GM21825 (cell line): ENCODE results near the gene RTN4RL1.

Experiments
- ATAC-seq: cut with Tn5 transposase; IDR thresholded peaks from one replicate; pipeline ENCODE4 v1.9.1; 2021; ENCODE audit warnings: mild to moderate bottlenecking, moderate library complexity; ENCODE audit not compliant: unreplicated experiment

The RTN4RL1 gene

DNA sequence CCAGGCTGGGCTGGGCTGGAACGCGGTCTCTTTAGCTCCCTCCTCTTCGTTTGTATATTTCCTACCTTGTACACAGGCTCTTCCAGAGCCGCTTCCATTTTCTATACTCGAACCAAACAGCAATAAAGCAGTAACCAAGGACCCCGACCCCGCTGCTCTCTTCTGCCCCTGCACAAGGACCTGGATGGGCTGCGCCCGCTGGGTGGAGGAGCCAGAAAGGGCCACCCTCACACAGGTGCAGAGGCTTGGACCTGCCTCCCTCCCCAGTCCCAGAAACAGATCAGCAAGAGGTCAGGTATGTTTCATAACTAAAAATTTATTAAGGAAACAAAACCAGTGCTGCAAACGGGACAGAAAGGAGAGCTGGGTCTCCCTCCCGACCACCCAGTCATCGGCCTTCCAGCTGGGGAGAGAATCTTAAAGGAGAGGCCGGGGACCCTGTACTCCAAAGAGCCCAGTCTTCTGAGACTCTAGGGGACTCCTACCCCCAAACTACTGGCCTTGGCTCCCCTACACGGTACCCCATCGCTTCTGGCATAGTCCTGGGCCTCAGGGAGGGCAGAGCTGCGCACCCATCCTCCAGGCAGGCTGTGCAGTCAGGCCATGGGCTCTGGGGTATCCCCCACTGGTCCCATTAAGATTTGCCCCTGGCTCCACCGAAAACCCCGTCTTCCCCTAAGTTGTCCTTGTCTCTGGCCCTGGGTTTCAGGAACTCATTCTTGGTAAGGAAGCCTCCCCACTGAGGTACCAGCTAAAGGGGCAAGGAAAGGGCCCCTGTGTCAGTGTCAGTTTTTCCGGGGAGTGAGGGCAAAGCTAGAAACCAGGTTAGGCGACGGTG is 34.6 kb upstream of the RTN4RL1 start:
- no peak for ATAC-seq

- no peak for ATAC-seq
Measured at GRCh38 chr17:2058586-2059546, 33.7 kb upstream of the RTN4RL1 start.

DNA sequence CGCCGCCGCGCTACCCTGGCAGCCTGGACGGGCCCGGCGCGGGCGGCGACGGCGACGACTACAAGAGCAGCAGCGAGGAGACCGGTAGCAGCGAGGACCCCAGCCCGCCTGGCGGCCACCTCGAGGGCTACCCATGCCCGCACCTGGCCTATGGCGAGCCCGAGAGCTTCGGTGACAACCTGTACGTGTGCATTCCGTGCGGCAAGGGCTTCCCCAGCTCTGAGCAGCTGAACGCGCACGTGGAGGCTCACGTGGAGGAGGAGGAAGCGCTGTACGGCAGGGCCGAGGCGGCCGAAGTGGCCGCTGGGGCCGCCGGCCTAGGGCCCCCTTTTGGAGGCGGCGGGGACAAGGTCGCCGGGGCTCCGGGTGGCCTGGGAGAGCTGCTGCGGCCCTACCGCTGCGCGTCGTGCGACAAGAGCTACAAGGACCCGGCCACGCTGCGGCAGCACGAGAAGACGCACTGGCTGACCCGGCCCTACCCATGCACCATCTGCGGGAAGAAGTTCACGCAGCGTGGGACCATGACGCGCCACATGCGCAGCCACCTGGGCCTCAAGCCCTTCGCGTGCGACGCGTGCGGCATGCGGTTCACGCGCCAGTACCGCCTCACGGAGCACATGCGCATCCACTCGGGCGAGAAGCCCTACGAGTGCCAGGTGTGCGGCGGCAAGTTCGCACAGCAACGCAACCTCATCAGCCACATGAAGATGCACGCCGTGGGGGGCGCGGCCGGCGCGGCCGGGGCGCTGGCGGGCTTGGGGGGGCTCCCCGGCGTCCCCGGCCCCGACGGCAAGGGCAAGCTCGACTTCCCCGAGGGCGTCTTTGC is 32.8 kb upstream of the RTN4RL1 start:
- no peak for ATAC-seq

GRCh38 chr17:2057175-2057759 is 32.1 kb upstream of the RTN4RL1 start:
- ATAC-seq = no peak

DNA sequence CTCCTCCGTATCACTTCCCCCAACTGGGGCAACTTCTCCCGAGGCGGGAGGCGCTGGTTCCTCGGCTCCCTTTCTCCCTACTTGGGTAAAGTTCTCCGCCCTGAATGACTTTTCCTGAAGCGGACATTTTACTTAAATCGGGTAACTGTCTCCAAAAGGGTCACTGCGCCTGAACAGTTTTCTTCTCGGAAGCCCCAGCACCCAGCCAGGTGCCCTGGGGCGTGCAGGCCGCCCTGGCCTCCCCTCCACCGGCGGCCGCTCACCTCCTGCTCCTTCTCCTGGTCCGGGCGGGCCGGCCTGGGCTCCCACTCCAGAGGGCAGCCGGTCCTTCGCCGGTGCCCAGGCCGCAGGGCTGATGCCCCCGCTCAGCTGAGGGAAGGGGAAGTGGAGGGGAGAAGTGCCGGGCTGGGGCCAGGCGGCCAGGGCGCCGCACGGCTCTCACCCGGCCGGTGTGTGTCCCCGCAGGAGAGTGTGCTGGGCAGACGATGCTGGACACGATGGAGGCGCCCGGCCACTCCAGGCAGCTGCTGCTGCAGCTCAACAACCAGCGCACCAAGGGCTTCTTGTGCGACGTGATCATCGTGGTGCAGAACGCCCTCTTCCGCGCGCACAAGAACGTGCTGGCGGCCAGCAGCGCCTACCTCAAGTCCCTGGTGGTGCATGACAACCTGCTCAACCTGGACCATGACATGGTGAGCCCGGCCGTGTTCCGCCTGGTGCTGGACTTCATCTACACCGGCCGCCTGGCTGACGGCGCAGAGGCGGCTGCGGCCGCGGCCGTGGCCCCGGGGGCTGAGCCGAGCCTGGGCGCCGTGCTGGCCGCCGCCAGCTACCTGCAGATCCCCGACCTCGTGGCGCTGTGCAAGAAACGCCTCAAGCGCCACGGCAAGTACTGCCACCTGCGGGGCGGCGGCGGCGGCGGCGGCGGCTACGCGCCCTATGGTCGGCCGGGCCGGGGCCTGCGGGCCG is 31.4 kb upstream of the RTN4RL1 start:
- ATAC-seq = no peak

DNA sequence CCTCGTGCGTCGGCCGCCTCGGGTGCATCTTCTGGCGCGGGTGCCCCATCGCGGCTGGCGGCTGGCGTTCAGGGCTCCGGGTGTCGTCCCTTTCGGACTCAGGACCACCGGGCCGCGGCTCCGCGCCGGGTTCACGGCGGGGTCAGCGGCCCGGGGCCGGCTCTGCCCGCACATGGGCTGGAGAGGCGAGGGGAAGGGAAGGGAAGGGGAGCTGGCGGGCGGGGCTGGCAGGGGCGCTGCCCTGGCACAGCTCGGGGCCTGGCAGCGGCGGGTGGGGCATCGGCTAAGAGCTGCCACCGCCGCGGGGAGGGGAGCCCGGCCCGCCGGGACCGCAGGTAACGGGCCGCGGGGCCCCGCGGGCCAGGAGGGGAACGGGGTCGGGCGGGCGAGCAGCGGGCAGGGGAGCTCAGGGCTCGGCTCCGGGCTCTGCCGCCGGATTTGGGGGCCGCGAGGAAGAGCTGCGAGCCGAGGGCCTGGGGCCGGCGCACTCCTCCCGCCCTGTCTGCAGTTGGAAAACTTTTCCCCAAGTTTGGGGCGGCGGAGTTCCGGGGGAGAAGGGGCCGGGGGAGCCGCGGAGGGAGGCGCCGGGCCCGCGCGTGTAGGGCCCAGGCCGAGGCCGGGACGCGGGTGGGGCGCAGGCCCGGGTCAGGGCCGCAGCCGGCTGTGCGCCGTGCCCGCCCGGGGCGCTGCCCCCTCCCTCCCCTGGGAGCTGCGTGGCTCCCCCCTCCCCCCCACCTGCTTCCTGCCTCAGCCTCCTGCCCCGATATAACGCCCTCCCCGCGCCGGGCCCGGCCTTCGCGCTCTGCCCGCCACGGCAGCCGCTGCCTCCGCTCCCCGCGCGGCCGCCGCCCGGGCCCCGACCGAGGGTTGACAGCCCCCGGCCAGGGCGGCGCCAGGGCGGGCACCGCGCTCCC is 30.4 kb upstream of the RTN4RL1 start:
- no peak for ATAC-seq

DNA sequence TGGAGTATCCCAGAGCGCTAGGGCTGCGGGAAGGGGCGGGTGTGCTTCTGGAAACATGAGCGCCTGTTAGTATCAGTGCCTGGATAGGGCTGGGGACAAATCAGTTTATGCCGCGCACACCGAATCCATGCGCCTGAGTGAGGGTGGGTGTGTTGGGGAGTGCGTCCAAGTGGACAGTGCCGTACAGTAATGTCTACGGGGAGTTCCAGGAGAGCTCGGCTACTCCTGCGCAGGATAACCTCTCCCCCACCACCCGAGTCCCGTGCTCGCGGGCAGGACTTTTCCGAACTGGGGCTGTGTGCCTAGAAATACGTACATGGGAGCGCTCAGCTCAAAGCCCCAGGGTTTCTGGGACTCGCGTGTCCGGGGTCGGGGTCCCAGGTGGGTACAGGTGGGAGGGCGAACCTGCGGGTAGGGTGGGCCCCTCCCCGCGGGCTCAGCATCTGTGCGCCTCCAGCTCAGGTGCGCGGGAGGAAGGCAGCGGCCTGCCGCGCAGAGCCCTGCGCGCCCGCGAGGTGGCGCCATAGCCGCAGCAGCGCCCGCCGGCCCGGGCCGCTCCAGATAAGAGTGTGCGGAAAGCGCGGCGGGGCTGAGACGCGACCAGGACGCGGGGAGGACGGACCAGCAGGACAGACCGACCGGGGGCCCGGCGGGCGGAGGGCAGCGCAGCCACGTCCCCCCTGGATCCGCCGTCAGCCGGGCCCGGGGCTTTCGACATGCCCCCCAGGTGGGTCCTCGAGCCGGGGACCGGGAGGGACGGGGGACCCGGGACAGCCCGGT is 29.6 kb upstream of the RTN4RL1 start, which contains the start of gene HIC1:
HIC1 (plus strand) TSS at position 592 of the 780 bp plus-strand sequence. CDS start 1,588 bp downstream, outside the sequence.
- ATAC-seq = no peak

GRCh38 chr17:2054262-2054511 is 29.1 kb upstream of the RTN4RL1 start:
- ATAC-seq = no peak

DNA sequence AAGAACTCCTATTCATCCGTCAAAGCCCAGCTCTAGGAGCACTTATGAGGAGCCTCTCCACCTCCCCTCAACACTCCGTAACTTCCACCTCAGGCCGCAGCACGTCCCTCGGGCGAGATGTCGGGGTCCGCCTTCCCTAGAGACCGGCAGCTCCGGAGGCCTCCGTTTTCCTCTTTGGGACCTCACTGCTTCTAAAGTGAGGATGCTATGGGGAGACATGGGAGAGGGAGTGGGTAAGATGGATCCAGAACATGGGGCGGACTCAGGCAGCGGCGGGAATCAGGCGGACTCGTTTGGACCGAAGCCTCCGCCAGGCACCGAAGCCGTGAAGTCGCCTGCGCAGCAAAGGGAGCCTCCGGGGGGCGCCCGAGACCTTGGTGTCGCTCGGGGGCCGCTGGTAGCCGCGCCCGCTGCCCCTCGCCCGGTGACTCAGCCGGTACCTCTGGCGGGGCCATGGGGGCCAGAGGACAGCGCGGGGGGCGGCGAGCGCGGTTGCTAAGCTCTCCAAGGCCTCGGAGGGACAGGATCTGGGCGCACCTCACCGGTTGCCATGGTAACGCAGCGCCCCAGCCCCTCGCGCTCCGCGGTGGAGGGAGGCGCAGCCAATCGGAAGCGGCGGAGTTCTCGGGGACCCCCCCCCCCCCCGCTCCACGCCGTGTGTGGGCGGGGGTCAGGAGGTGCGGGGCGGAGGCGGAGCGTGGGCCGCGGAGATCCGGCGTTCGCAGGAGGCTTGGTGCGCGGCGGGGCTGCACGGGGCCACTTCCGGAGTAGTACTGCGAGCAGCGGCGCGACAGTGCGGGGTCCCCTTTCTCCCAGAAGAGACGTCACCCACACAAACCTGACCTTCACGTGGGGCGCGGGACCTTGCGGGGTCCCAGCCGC is 28.5 kb upstream of the RTN4RL1 start:
- ATAC-seq = no peak

DNA sequence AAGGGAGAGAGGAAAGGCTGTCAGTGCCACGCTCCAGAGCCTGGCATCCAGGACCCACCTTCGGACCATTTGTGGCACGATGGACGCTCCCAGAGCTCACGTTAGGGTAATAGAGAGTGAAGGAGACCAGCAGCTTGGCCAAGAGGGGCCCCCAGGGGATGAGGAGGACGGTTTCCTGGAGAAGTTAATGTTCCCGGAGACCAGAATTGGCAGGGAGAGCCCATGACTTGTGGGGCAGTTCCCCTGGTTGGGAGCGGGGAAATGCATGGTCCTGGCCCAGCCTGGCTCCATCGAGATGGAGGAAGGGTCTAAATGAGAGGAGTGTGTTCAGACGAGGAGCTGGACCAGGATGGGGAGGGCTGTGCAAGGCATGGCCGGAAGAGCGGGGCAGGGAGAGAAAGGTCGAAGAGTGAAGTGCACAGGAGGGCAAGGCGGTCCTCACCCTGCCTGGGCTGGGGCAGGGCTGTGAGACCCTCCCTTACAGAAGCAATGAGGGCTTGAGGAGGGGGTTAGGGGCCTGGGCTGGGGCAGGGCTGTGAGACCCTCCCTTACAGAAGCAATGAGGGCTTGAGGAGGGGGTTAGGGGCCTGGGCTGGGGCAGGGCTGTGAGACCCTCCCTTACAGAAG is 26.9 kb upstream of the RTN4RL1 start:
- no peak for ATAC-seq

DNA sequence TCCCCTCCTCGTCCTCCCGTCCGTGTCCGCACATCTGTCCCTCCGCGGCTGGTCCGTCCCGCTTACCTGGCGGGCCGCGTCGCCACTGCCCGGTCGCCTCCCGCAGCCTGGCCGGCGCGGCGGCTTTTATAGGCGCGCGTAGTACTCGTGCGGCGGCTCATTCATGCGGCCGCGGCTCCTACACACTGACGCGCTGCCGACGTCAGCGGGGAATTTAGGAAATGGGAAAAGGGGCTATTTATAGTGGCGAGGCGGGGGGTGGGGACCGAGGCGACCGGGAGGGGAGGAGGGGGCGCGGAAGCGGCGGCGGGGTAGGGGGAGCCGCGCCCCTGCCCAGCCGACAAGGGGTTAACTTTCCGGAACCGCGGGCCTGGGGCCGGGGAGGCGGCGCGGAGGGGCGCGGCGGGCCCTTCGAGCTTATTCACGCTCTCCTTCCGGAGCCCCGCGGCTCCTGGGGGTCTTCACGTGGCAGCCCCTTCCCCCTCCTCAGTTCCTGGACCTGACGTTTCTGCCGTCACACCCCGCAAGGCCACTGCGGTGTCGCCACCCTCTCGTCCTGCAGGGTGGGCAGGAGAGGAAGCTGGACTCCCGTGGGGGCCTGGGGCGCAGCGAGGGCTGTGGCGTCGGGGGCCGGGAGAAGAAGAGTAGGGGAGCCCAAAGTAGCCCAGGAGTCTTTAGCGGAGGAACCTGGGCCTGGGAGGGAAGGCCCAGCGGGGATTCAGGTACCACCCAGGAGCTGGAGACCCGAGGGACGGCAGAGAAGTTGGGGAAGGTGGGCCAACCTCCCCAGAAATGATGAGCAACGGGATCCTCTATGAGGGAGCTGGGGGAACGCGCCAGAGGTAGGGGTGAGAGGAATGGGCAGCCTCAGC is 26.2 kb upstream of the RTN4RL1 start:
- ATAC-seq = no peak

DNA sequence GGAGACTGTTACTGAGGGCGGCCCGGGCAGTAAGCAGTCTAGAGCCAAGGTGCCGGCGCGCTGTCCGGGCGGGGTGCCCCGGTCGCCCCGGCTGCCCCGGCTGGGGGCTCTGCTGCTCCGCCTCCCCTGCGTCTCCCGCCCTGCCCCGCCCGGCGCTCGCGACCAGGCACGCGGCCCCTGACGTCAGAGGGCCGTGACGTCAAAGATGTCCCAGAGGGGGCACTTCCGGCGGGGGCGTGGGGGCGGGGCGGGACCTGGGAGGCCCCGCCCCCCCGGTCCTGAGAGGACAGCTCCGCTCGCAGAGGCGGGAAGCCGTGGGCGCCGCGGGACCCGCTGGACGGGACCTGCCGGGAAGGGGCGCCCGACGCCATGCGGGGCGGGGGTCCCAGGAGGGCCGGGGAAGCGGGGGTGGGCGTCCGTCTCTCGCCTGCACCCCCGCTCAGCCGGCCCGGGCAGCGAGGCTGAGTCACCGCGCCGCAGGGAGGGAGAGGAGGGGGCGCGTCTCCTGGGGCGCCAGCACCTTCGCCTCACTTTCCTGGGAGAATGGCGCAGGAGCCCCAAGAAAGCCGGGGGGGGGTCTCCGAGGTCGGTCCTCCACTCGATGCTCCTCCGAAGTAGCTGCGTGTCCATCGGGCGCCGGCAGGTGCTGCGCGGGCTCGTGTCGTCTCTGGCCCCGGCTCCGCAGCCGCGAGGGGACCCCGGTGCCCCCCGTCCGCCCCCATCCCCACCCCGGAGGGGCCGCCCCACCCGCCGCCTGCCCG is 25.3 kb upstream of the RTN4RL1 start:
- ATAC-seq = peak; percentile 4

DNA sequence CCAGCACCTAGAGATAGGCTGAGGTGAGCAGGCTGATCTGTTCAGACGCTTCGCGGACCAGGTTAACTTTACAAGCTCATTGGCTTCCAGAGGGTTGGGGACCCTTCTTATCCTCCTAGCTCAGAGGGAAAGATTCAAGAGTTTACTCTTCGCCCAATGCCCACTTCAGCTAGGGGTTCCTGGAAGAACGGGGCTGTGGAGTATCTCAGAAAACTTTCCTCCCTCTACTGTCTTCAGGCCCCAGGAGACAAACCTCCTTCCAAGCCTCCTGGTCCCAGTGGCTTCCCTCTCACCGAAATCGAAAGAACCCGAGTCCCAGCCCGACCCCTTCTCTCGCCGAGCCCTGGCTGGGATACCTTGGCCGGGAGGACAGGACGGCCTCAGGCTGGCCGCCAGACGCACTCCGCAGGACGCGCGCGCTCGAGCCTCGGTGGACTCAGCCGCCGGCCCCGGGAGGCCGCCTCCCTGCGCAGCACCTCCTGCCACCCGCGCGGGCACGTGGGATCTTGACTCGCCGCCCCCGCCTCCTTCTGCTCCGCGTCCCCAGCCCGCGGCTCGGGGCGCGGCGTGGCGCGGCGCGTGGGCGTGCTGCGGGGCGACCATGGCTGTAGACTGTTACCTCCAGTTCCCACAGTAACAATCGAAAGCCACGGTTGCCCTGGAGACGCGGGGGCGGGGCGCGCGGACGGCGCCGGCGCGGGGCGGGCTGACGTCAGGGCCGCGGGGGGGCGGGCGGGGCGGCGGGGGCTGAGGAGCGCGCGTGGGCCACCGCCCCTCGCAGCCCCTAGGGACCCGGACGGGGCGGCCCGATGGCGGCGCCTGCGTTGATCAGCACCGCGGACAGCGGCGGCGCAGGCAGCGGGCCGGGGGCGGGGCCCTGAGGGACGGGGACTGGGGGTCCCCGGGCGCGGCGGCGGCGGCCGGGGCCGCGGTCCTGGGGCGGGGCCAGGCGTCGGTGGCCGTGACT is 24.5 kb upstream of the RTN4RL1 start:
- peak; percentile 49 for ATAC-seq
